HG02938 (cell line): Measurements from ENCODE around the gene MAPKAPK2.

Experiments
- ATAC-seq: cut with Tn5 transposase; IDR thresholded peaks from one replicate; pipeline ENCODE4 v1.9.1; 2021; ENCODE audit warnings: mild to moderate bottlenecking, moderate library complexity; ENCODE audit not compliant: unreplicated experiment

The MAPKAPK2 gene

GRCh38 chr1:206702260-206702659 is 17.6 kb downstream of the MAPKAPK2 start:
- ATAC-seq, result no peak

GRCh38 chr1:206702803-206703202 is 18.1 kb downstream of the MAPKAPK2 start:
- ATAC-seq, result no peak

- no peak for ATAC-seq
These were observed 19.0 kb downstream of the MAPKAPK2 start for GRCh38 chr1:206703661-206704060.

- ATAC-seq, result no peak
These were observed 19.5 kb downstream of the MAPKAPK2 start for GRCh38 chr1:206704226-206704625.

- ATAC-seq, result no peak
These were observed 20.5 kb downstream of the MAPKAPK2 start for GRCh38 chr1:206705191-206705590.

- ATAC-seq, result no peak
These were observed 21.1 kb downstream of the MAPKAPK2 start for GRCh38 chr1:206705726-206706297.

- ATAC-seq, result no peak
These were observed 21.6 kb downstream of the MAPKAPK2 start for GRCh38 chr1:206706298-206706791.

- ATAC-seq, result no peak
These were observed 22.2 kb downstream of the MAPKAPK2 start for GRCh38 chr1:206706806-206707366.

- ATAC-seq, result peak; percentile 43
These were observed 23.4 kb downstream of the MAPKAPK2 start for GRCh38 chr1:206708058-206708457.

- no peak for ATAC-seq
These were observed 24.2 kb downstream of the MAPKAPK2 start for GRCh38 chr1:206708882-206709281.

- no peak for ATAC-seq
These were observed 24.6 kb downstream of the MAPKAPK2 start for GRCh38 chr1:206709322-206709721.

- ATAC-seq, result no peak
These were observed 25.2 kb downstream of the MAPKAPK2 start for GRCh38 chr1:206709772-206710459.

GRCh38 chr1:206710460-206710823 is 25.7 kb downstream of the MAPKAPK2 start:
- no peak for ATAC-seq

GRCh38 chr1:206713070-206713469 is 28.4 kb downstream of the MAPKAPK2 start:
- ATAC-seq, result no peak

- no peak for ATAC-seq
These were observed 29.2 kb downstream of the MAPKAPK2 start for GRCh38 chr1:206713910-206714312.

GRCh38 chr1:206714331-206715058 is 29.8 kb downstream of the MAPKAPK2 start:
- ATAC-seq, result no peak

GRCh38 chr1:206715120-206715519 is 30.4 kb downstream of the MAPKAPK2 start:
- no peak for ATAC-seq

- no peak for ATAC-seq
These were observed 30.9 kb downstream of the MAPKAPK2 start for GRCh38 chr1:206715552-206716158.

GRCh38 chr1:206716159-206716869 is 31.6 kb downstream of the MAPKAPK2 start:
- no peak for ATAC-seq

GRCh38 chr1:206716870-206717673 is 32.4 kb downstream of the MAPKAPK2 start:
- peak; percentile 69 for ATAC-seq
